ENCODE results near the gene S100A6.
"Not testable (repeated sequence)": the region's sequence is repeated elsewhere in the genome, so short reads cannot be mapped to it uniquely, and the experiment has no call there.

The S100A6 gene

DNA sequence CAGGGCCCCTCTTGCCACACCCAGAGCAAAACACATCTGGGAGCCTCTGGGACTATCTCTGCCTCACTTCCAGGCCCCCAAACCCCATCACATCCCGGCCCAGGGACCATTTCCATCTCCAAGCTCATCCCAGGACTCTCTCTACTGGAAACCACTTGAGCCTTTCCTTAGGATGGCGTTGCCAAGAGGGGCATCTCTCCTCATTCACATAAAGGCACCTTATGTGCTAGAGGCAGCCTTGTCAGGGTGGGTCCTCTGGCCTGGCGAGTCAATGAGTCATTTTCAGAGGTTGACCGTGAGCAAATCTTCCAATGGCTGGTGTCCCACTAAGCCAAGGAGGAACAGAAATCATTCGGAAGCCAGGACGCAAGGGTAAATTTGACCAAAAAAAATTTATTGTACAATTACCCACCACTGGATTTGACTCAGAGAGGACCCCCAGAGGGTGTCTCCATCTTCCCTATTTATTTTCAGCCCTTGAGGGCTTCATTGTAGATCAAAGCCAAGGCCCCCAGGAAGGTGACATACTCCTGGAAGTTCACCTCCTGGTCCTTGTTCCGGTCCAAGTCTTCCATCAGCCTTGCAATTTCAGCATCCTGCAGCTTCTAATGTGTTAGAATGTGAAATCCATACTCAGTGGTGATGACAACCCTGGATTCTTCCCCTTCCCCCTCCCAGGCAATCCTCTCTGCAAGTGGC is 1.4 kb downstream of the S100A6 start:
- Histone ChIP-seq H3K27ac (ENCODE audit: low read depth, low read length) (no peak overlapping the region), H3K4me1 (ENCODE audit: insufficient read depth, low read length) (peaks cover 35% of the 10 kb centered on the region), H3K9ac (ENCODE audit: low read depth, low read length) (no peak overlapping the region), H3K4me3 (ENCODE audit: low read length) (no peak overlapping the region), H3K36me3 (ENCODE audit: insufficient read depth, low read length) (no peaks in the 10 kb centered on the region), H3K27me3 (ENCODE audit: insufficient read depth, low read length) (peaks cover 6% of the 10 kb centered on the region; the same call in 1 of the 2 replicates), H3K9me3 (ENCODE audit: insufficient read depth, low read depth, low read length) (no peaks in the 10 kb centered on the region)
- 90% methylated on average over 7 of the region's 7 CpGs for WGBS

- H3K36me3 ChIP-seq (ENCODE audit: insufficient read depth, low read length) = no peaks in the 10 kb centered on the region
- WGBS = 78% methylated on average over 13 of the region's 13 CpGs
- H3K9ac ChIP-seq (ENCODE audit: low read depth, low read length) = no peak overlapping the region
- no peak overlapping the region for H3K27ac ChIP-seq (ENCODE audit: low read depth, low read length)
- peaks cover 6% of the 10 kb centered on the region; the same call in 1 of the 2 replicates for H3K27me3 ChIP-seq (ENCODE audit: insufficient read depth, low read length)
- peaks cover 35% of the 10 kb centered on the region for H3K4me1 ChIP-seq (ENCODE audit: insufficient read depth, low read length)
- H3K4me3 ChIP-seq (ENCODE audit: low read length) = peak overlapping the region; percentile 47
- H3K9me3 ChIP-seq (ENCODE audit: insufficient read depth, low read depth, low read length) = no peaks in the 10 kb centered on the region
Measured at GRCh38 chr1:153533689-153534201, 2.0 kb downstream of the S100A6 start.

- Histone ChIP-seq H3K27me3 (ENCODE audit: insufficient read depth, low read length) (peaks cover 6% of the 10 kb centered on the region; the same call in 1 of the 2 replicates), H3K9ac (ENCODE audit: low read depth, low read length) (no peak overlapping the region), H3K4me3 (ENCODE audit: low read length) (peak overlapping the region; percentile 47), H3K36me3 (ENCODE audit: insufficient read depth, low read length) (no peaks in the 10 kb centered on the region), H3K9me3 (ENCODE audit: insufficient read depth, low read depth, low read length) (no peaks in the 10 kb centered on the region), H3K27ac (ENCODE audit: low read depth, low read length) (no peak overlapping the region), H3K4me1 (ENCODE audit: insufficient read depth, low read length) (peaks cover 29% of the 10 kb centered on the region)
- 11% methylated on average over 34 of the region's 34 CpGs for WGBS
Measured at GRCh38 chr1:153532769-153533599, 2.8 kb downstream of the S100A6 start.

GRCh38 chr1:153532181-153532580 is 3.6 kb downstream of the S100A6 start:
- H3K4me1 ChIP-seq (ENCODE audit: insufficient read depth, low read length) = peaks cover 36% of the 10 kb centered on the region
- no peak overlapping the region for H3K4me3 ChIP-seq (ENCODE audit: low read length)

DNA sequence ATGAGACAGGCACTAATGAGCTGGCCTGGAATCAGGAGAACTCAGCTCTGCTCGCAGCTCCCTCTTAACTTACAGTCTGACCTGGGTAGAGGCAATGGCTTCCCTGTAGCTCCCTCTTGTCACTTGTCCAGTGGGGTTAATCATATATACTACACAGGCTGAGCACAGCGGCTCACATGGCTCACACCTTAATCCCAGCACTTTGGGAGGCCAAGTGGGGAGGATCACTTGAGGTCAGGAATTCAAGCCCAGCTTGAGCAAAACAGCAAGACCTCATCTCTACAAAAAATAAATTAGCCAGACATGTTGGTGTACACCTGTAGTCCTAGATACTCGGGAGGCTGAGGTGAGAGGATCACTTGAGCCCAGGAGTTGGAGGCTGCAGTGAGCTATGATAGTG is 4.2 kb downstream of the S100A6 start:
- Histone ChIP-seq H3K36me3 (ENCODE audit: insufficient read depth, low read length) (no peaks in the 10 kb centered on the region), H3K9ac (ENCODE audit: low read depth, low read length) (no peak overlapping the region), H3K4me3 (ENCODE audit: low read length) (no peak overlapping the region), H3K9me3 (ENCODE audit: insufficient read depth, low read depth, low read length) (no peaks in the 10 kb centered on the region), H3K27ac (ENCODE audit: low read depth, low read length) (no peak overlapping the region), H3K4me1 (ENCODE audit: insufficient read depth, low read length) (peaks cover 41% of the 10 kb centered on the region), H3K27me3 (ENCODE audit: insufficient read depth, low read length) (peaks cover 6% of the 10 kb centered on the region; the same call in 1 of the 2 replicates)
- WGBS = 84% methylated on average over 3 of the region's 3 CpGs

More at GRCh38 chr1:153532181-153532580, 3.6 kb downstream of the S100A6 start:
- WGBS = 88% methylated on average over 2 of the region's 2 CpGs
- H3K27ac ChIP-seq (ENCODE audit: low read depth, low read length) = no peak overlapping the region
- H3K9ac ChIP-seq (ENCODE audit: low read depth, low read length) = no peak overlapping the region
- no peaks in the 10 kb centered on the region for H3K9me3 ChIP-seq (ENCODE audit: insufficient read depth, low read depth, low read length)
- H3K27me3 ChIP-seq (ENCODE audit: insufficient read depth, low read length) = peaks cover 6% of the 10 kb centered on the region; the same call in 1 of the 2 replicates
- no peaks in the 10 kb centered on the region for H3K36me3 ChIP-seq (ENCODE audit: insufficient read depth, low read length)

GRCh38 chr1:153527683-153528040 is 8.1 kb downstream of the S100A6 start:
- 85% methylated on average over 5 of the region's 5 CpGs for WGBS

GRCh38 chr1:153527023-153527682 is 8.6 kb downstream of the S100A6 start:
- 70% methylated on average over 8 of the region's 8 CpGs for WGBS
- H3K27me3 ChIP-seq (ENCODE audit: insufficient read depth, low read length) = no peaks in the 10 kb centered on the region
- H3K9me3 ChIP-seq (ENCODE audit: insufficient read depth, low read depth, low read length) = no peaks in the 10 kb centered on the region
- no peak overlapping the region for H3K27ac ChIP-seq (ENCODE audit: low read depth, low read length)
- no peaks in the 10 kb centered on the region for H3K36me3 ChIP-seq (ENCODE audit: insufficient read depth, low read length)
- no peak overlapping the region for H3K9ac ChIP-seq (ENCODE audit: low read depth, low read length)
- H3K4me1 ChIP-seq (ENCODE audit: insufficient read depth, low read length) = peaks cover 25% of the 10 kb centered on the region
- no peak overlapping the region for H3K4me3 ChIP-seq (ENCODE audit: low read length)

More at GRCh38 chr1:153527683-153528040, 8.1 kb downstream of the S100A6 start:
- Histone ChIP-seq H3K9me3 (ENCODE audit: insufficient read depth, low read depth, low read length) (no peaks in the 10 kb centered on the region), H3K27me3 (ENCODE audit: insufficient read depth, low read length) (no peaks in the 10 kb centered on the region), H3K9ac (ENCODE audit: low read depth, low read length) (no peak overlapping the region), H3K36me3 (ENCODE audit: insufficient read depth, low read length) (no peaks in the 10 kb centered on the region), H3K27ac (ENCODE audit: low read depth, low read length) (no peak overlapping the region), H3K4me3 (ENCODE audit: low read length) (no peak overlapping the region), H3K4me1 (ENCODE audit: insufficient read depth, low read length) (peaks cover 30% of the 10 kb centered on the region)

- Histone ChIP-seq H3K36me3 (ENCODE audit: insufficient read depth, low read length) (no peaks in the 10 kb centered on the region), H3K27me3 (ENCODE audit: insufficient read depth, low read length) (no peaks in the 10 kb centered on the region), H3K9ac (ENCODE audit: low read depth, low read length) (no peak overlapping the region), H3K4me1 (ENCODE audit: insufficient read depth, low read length) (peaks cover 22% of the 10 kb centered on the region), H3K27ac (ENCODE audit: low read depth, low read length) (no peak overlapping the region), H3K4me3 (ENCODE audit: low read length) (no peak overlapping the region), H3K9me3 (ENCODE audit: insufficient read depth, low read depth, low read length) (no peaks in the 10 kb centered on the region)
- WGBS = 85% methylated on average over 8 of the region's 8 CpGs
Measured at GRCh38 chr1:153526132-153526543, 9.7 kb downstream of the S100A6 start.

GRCh38 chr1:153525088-153525728 is 10.6 kb downstream of the S100A6 start:
- Histone ChIP-seq H3K9me3 (ENCODE audit: insufficient read depth, low read depth, low read length) (no peaks in the 10 kb centered on the region), H3K27ac (ENCODE audit: low read depth, low read length) (no peak overlapping the region), H3K4me1 (ENCODE audit: insufficient read depth, low read length) (peaks cover 22% of the 10 kb centered on the region), H3K9ac (ENCODE audit: low read depth, low read length) (no peak overlapping the region), H3K27me3 (ENCODE audit: insufficient read depth, low read length) (no peaks in the 10 kb centered on the region), H3K36me3 (ENCODE audit: insufficient read depth, low read length) (no peaks in the 10 kb centered on the region), H3K4me3 (ENCODE audit: low read length) (no peak overlapping the region)
- WGBS = 61% methylated on average over 3 of the region's 3 CpGs

DNA sequence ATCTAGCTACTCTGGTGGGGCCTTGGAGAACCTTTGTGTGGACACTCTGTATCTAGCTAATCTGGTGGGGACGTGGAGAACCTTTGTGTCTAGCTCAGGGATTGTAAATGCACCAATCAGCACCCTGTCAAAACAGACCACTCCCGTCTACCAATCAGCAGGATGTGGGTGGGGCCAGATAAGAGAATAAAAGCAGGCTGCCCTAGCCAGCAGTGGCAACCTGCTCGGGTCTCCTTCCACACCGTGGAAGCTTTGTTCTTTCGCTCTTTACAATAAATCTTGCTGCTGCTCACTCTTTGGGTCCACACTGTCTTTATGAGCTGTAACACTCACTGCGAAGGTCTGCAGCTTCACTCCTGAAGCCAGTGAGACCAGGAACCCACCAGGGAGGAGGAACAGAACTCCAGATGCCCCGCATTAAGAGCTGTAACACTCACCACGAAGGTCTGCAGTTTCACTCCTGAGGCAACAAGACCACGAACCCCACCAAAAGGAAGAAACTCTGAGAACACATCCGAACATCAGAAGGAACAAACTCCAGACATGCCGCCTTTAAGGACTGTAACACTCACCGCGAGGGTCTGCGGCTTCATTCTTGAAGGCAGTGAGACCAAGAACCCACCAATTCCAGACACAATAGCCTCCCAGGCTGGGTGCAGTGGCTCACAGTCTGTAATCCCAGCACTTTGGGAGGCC is 13.3 kb downstream of the S100A6 start:
- not testable (repeated sequence) for H3K36me3 ChIP-seq (ENCODE audit: insufficient read depth, low read length); H3K9ac ChIP-seq (ENCODE audit: low read depth, low read length); H3K27ac ChIP-seq (ENCODE audit: low read depth, low read length); H3K9me3 ChIP-seq (ENCODE audit: insufficient read depth, low read depth, low read length); H3K4me3 ChIP-seq (ENCODE audit: low read length)
- 87% methylated on average over 13 of the region's 14 CpGs for WGBS
- Histone ChIP-seq H3K27me3 (ENCODE audit: insufficient read depth, low read length) (peaks cover 17% of the 10 kb centered on the region; the same call in 1 of the 2 replicates), H3K4me1 (ENCODE audit: insufficient read depth, low read length) (peaks cover 18% of the 10 kb centered on the region)
